Activated naive CD4-positive, alpha-beta T cell treated with anti-CD3 and anti-CD28 coated beads, Interleukin-2, amount 10 ng/mL, durations not matched to agents 7 days and 5 days (primary cell): ENCODE results near the gene CYB5RL.
"Not testable (repeated sequence)": the region's sequence is repeated elsewhere in the genome, so short reads cannot be mapped to it uniquely, and the experiment has no call there.

Experiments
- CTCF ChIA-PET: fragments of 350-600 bp; sonication (Branson Sonifier 250); formaldehyde crosslinking; loops from one replicate; lab custom pipeline; 2021; ENCODE audit warnings: antibody characterized with exemption; lab: Charles Lee
- DNase-seq: peaks from one replicate; pipeline ENCODE4 v3.0.0-alpha.2; 2020
- H3K27ac Mint-ChIP-seq: one replicate; pipeline ENCODE4 v1.8.0; 2021; ENCODE audit warnings: mild to moderate bottlenecking, moderate library complexity, mixed read lengths
- H3K27me3 Mint-ChIP-seq: one replicate; pipeline ENCODE4 v1.8.0; 2021; ENCODE audit warnings: mild to moderate bottlenecking, mixed read lengths
- H3K36me3 Mint-ChIP-seq: one replicate; pipeline ENCODE4 v1.8.0; 2021; ENCODE audit warnings: mixed read lengths
- H3K4me1 Mint-ChIP-seq: one replicate; pipeline ENCODE4 v1.8.0; 2021; ENCODE audit warnings: mixed read lengths
- H3K4me3 Mint-ChIP-seq: one replicate; pipeline ENCODE4 v1.8.0; 2021; ENCODE audit warnings: mild to moderate bottlenecking, moderate library complexity, mixed read lengths
- H3K9me3 Mint-ChIP-seq: one replicate; pipeline ENCODE4 v1.8.0; 2021; ENCODE audit warnings: mixed read lengths

CYB5RL gene

GRCh38 chr1:54233196-54233595 is 33.4 kb upstream of the CYB5RL start:
- not testable (repeated sequence) for H3K27ac Mint-ChIP-seq
- H3K4me1 Mint-ChIP-seq = peaks cover 23% of the 10 kb centered on the region

GRCh38 chr1:54230507-54231339 is 30.9 kb upstream of the CYB5RL start:
- CTCF ChIA-PET = no interaction called here
- H3K4me3 Mint-ChIP-seq = no peak overlapping the region
- no peak overlapping the region for H3K27ac Mint-ChIP-seq
- peaks cover 29% of the 10 kb centered on the region for H3K36me3 Mint-ChIP-seq
- no peak for DNase-seq
- peaks cover 28% of the 10 kb centered on the region for H3K4me1 Mint-ChIP-seq
- H3K27me3 Mint-ChIP-seq = no peaks in the 10 kb centered on the region
- no peaks in the 10 kb centered on the region for H3K9me3 Mint-ChIP-seq

More at GRCh38 chr1:54233196-54233595, 33.4 kb upstream of the CYB5RL start:
- CTCF ChIA-PET, H3K27me3 Mint-ChIP-seq, DNase-seq, H3K9me3 Mint-ChIP-seq, H3K4me3 Mint-ChIP-seq: not testable (repeated sequence)
- H3K36me3 Mint-ChIP-seq = peaks cover 30% of the 10 kb centered on the region

- CTCF ChIA-PET = interaction anchor here (1.0 kb wide), 1 partner anchor 370 kb away, joined by 3 read pairs; no protein-coding TSS in a partner anchor
- Mint-ChIP-seq H3K27me3 (no peaks in the 10 kb centered on the region), H3K4me1 (peaks cover 22% of the 10 kb centered on the region), H3K4me3 (peak overlapping the region; percentile 18), H3K27ac (peak overlapping the region; percentile 77), H3K9me3 (no peaks in the 10 kb centered on the region), H3K36me3 (peaks cover 25% of the 10 kb centered on the region)
- no peak for DNase-seq
Measured at GRCh38 chr1:54229281-54229891, 29.6 kb upstream of the CYB5RL start.

GRCh38 chr1:54228638-54229079 is 28.8 kb upstream of the CYB5RL start:
- H3K36me3 Mint-ChIP-seq = peaks cover 23% of the 10 kb centered on the region
- CTCF ChIA-PET = interaction anchor here (1.0 to 1.1 kb wide), 2 partner anchors 14 to 369 kb away, joined by 3 read pairs; no protein-coding TSS in a partner anchor
- no peak for DNase-seq
- H3K9me3 Mint-ChIP-seq = no peaks in the 10 kb centered on the region
- H3K27me3 Mint-ChIP-seq = no peaks in the 10 kb centered on the region
- H3K4me3 Mint-ChIP-seq = no peak overlapping the region
- H3K27ac Mint-ChIP-seq = no peak overlapping the region
- H3K4me1 Mint-ChIP-seq = peaks cover 21% of the 10 kb centered on the region

GRCh38 chr1:54227891-54228310 is 28.1 kb upstream of the CYB5RL start:
- DNase-seq = no peak
- CTCF ChIA-PET = interaction anchor here (1.1 kb wide), 1 partner anchor 15 kb away, joined by 3 read pairs; no protein-coding TSS in a partner anchor
- Mint-ChIP-seq H3K27ac (peak overlapping the region; percentile 80), H3K27me3 (no peaks in the 10 kb centered on the region), H3K36me3 (peaks cover 23% of the 10 kb centered on the region), H3K9me3 (no peaks in the 10 kb centered on the region), H3K4me3 (no peak overlapping the region), H3K4me1 (peaks cover 21% of the 10 kb centered on the region)

GRCh38 chr1:54227091-54227602 is 27.3 kb upstream of the CYB5RL start:
- CTCF ChIA-PET = no interaction called here
- Mint-ChIP-seq H3K4me3 (no peak overlapping the region), H3K36me3 (peaks cover 27% of the 10 kb centered on the region), H3K27ac (peak overlapping the region; percentile 80), H3K27me3 (no peaks in the 10 kb centered on the region), H3K4me1 (peaks cover 21% of the 10 kb centered on the region), H3K9me3 (no peaks in the 10 kb centered on the region)
- no peak for DNase-seq

- no peaks in the 10 kb centered on the region for H3K27me3 Mint-ChIP-seq
- no peaks in the 10 kb centered on the region for H3K9me3 Mint-ChIP-seq
- H3K27ac Mint-ChIP-seq = no peak overlapping the region
- H3K4me3 Mint-ChIP-seq = no peak overlapping the region
- H3K4me1 Mint-ChIP-seq = peaks cover 17% of the 10 kb centered on the region
- no peak for DNase-seq
- CTCF ChIA-PET = no interaction called here
- peaks cover 32% of the 10 kb centered on the region for H3K36me3 Mint-ChIP-seq
Measured at GRCh38 chr1:54225986-54226559, 26.2 kb upstream of the CYB5RL start.

GRCh38 chr1:54225378-54225777 is 25.5 kb upstream of the CYB5RL start:
- H3K36me3 Mint-ChIP-seq = peaks cover 35% of the 10 kb centered on the region
- CTCF ChIA-PET = no interaction called here
- peak overlapping the region; percentile 19 for H3K27ac Mint-ChIP-seq
- no peak overlapping the region for H3K4me3 Mint-ChIP-seq
- peaks cover 15% of the 10 kb centered on the region for H3K4me1 Mint-ChIP-seq
- H3K27me3 Mint-ChIP-seq = no peaks in the 10 kb centered on the region
- DNase-seq = no peak
- H3K9me3 Mint-ChIP-seq = no peaks in the 10 kb centered on the region

- Mint-ChIP-seq H3K36me3 (peaks cover 39% of the 10 kb centered on the region), H3K4me1 (peaks cover 8% of the 10 kb centered on the region), H3K27me3 (no peaks in the 10 kb centered on the region), H3K4me3 (no peak overlapping the region), H3K9me3 (no peaks in the 10 kb centered on the region), H3K27ac (no peak overlapping the region)
- no peak for DNase-seq
- CTCF ChIA-PET = no interaction called here
Measured at GRCh38 chr1:54224233-54224632, 24.4 kb upstream of the CYB5RL start.

GRCh38 chr1:54223441-54224202 is 23.8 kb upstream of the CYB5RL start:
- Mint-ChIP-seq H3K36me3 (peaks cover 39% of the 10 kb centered on the region), H3K27ac (no peak overlapping the region), H3K4me3 (no peak overlapping the region), H3K4me1 (peaks cover 5% of the 10 kb centered on the region), H3K27me3 (no peaks in the 10 kb centered on the region), H3K9me3 (no peaks in the 10 kb centered on the region)
- no peak for DNase-seq
- CTCF ChIA-PET = no interaction called here

GRCh38 chr1:54222711-54223110 is 22.9 kb upstream of the CYB5RL start:
- CTCF ChIA-PET = no interaction called here
- H3K4me3 Mint-ChIP-seq = no peak overlapping the region
- H3K27me3 Mint-ChIP-seq = no peaks in the 10 kb centered on the region
- H3K4me1 Mint-ChIP-seq = peaks cover 2% of the 10 kb centered on the region
- peaks cover 40% of the 10 kb centered on the region for H3K36me3 Mint-ChIP-seq
- no peaks in the 10 kb centered on the region for H3K9me3 Mint-ChIP-seq
- DNase-seq = no peak
- peak overlapping the region; percentile 33 for H3K27ac Mint-ChIP-seq

GRCh38 chr1:54221867-54222484 is 22.1 kb upstream of the CYB5RL start:
- no peak overlapping the region for H3K4me3 Mint-ChIP-seq
- CTCF ChIA-PET = no interaction called here
- no peak for DNase-seq
- no peaks in the 10 kb centered on the region for H3K27me3 Mint-ChIP-seq
- H3K36me3 Mint-ChIP-seq = peaks cover 41% of the 10 kb centered on the region
- no peaks in the 10 kb centered on the region for H3K4me1 Mint-ChIP-seq
- H3K27ac Mint-ChIP-seq = peak overlapping the region; percentile 72
- H3K9me3 Mint-ChIP-seq = no peaks in the 10 kb centered on the region

- Mint-ChIP-seq H3K27ac (no peak overlapping the region), H3K9me3 (no peaks in the 10 kb centered on the region), H3K36me3 (peaks cover 47% of the 10 kb centered on the region), H3K4me3 (no peak overlapping the region), H3K4me1 (no peaks in the 10 kb centered on the region), H3K27me3 (no peaks in the 10 kb centered on the region)
- no peak for DNase-seq
- CTCF ChIA-PET = no interaction called here
Measured at GRCh38 chr1:54221113-54221834, 21.4 kb upstream of the CYB5RL start.
